Stimulated activated CD8-positive, alpha-beta memory T cell treated with anti-CD3 and anti-CD28 coated beads, Interleukin-7, amount 100 ng/mL, for 48 hours (primary cell): ENCODE measurements around the gene DERA.
A peak's percentile ranks its signal among the peaks of the same experiment; 100 is the strongest.
"Not testable (repeated sequence)": the region's sequence is repeated elsewhere in the genome, so short reads cannot be mapped to it uniquely, and the experiment has no call there.

Experiments used
- DNase-seq, 2 donors: peaks; one replicate each; pipeline ENCODE4 v3.0.0-alpha.2; 2020; ENCODE audit warnings: low read depth in 1 of 2; ENCODE audit errors: extremely low read depth in 1 of 2

The DERA gene

DNA sequence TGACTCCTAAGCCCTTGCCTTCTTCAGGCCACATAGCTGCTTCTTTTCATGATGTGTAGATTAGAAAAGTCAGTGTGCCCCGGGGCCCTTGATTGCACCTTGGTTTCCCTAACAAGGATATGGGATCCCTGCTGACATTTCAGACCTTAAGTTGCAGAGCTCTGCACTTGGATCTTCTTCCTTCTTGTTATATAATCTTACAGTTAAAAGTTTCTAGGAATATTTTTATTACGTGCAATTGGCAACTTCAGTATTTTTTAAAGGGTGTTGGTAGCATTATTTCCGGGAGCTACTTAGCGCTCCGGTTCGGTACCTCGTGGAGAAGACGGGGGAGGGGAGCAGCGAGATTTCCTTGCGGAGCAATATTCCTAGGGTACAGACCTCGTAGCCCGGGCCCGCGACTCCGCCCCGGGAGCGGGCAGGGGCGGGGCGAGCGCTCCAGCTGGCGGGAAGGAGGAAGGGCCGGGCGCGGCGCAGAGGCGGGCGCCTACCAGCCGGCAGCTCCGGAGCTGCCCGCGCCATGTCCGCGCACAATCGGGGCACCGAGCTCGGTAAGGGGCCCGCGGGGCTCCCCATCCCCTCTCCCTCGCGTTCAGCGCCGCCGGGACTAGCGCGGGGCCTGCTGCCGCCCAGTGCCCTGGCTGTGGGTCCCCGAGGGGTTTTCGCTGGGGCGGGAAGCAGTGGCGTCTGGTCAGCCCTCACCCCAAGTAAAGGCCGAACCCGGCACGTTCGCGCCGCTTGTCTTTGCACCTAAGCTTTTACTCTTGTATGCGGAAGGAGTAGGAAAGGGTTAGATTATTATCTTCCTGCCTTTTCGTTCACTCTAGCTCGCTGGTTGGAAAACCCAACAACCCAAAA is at the start of gene DERA:
Gene DERA, plus strand, starts transcription at position 469 of the 858 bp plus-strand sequence. Its CDS starts 52 bp downstream, at position 521.
- peak; percentile 38 to 49 for DNase-seq

- no peak for DNase-seq
Observed at GRCh38 chr12:15861404-15861803, 49.7 kb upstream of the DERA start.

DNA sequence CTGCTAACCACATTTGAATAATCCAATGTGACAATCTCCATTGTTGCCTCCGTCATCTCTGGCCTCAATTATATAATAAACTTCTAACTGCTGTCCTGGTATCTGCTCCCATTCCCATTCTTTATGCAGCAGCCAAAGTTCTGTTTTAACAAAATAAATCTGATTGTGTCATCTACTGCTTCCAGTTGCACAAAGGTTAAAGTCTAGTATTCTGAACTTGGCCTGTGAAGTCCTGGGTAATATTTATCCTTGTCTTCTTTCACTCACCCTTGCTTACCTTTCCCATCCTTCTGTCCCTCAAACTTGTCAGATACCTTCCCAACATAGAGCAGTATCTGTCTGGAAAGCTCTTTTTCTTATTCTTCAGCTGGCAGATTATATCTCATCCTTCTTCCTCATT is 48.3 kb upstream of the DERA start:
- DNase-seq, result no peak

- DNase-seq, result no peak
Observed at GRCh38 chr12:15863372-15863771, 47.8 kb upstream of the DERA start.

GRCh38 chr12:15863984-15864383 is 47.1 kb upstream of the DERA start:
- DNase-seq, result no peak

GRCh38 chr12:15868186-15868585 is 42.9 kb upstream of the DERA start:
- no peak for DNase-seq

- no peak for DNase-seq
Observed at GRCh38 chr12:15873556-15873955, 37.6 kb upstream of the DERA start.

GRCh38 chr12:15874556-15875145 is 36.5 kb upstream of the DERA start:
- not testable (repeated sequence) for DNase-seq

GRCh38 chr12:15875863-15876262 is 35.3 kb upstream of the DERA start:
- DNase-seq, result no peak

DNA sequence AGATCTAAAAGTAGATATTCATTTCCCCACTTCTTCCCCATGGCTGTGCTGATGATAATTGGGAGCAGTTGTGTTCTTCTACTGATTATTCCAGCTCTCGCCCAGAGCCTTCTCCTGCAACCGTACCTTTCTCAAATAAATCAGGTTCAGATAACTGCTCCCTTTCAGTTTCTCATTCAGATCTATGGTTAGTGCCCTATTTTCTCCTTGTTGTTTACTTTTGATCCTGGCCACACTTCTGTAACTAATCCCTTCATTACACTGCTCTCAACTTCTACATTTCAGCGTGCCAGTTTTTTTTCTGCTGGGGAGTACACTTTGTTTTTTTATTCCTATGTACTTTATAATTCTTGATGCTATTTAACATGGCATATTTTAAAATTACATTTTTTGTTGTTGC is 31.7 kb upstream of the DERA start:
- DNase-seq, result no peak

DNA sequence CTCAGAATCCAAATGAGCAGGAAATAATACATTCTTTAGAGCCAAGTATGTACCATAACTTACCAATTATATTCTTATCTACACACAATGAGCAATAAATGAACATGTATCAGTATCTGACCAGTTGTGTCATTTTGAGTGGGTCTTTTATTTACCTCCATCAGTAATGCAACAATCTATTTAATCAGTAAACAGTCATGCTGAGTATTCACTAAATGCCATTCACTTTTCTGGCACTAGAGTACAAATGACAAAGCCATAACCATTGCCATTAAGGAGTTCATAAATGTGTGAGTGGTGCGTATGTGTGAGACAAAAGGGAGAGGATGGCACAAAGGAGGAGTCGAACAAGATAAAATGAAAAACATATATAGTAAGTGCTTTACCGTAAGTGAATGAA is 30.4 kb upstream of the DERA start:
- no peak for DNase-seq

GRCh38 chr12:15882118-15882971 is 28.8 kb upstream of the DERA start, which contains the start of gene STRAP:
Gene STRAP, plus strand, starts transcription at chr12:15882387. Its CDS starts 321 bp downstream, at chr12:15882708.
- peak; percentile 87 to 90 for DNase-seq

- DNase-seq, result no peak
Observed at GRCh38 chr12:15883536-15883935, 27.6 kb upstream of the DERA start.

- no peak for DNase-seq
Observed at GRCh38 chr12:15886372-15887042, 24.6 kb upstream of the DERA start.

- DNase-seq, result no peak
Observed at GRCh38 chr12:15887043-15887817, 23.9 kb upstream of the DERA start.

GRCh38 chr12:15892645-15893259 is 18.4 kb upstream of the DERA start:
- no peak for DNase-seq

GRCh38 chr12:15893260-15893659 is 17.9 kb upstream of the DERA start:
- DNase-seq, result no peak

DNA sequence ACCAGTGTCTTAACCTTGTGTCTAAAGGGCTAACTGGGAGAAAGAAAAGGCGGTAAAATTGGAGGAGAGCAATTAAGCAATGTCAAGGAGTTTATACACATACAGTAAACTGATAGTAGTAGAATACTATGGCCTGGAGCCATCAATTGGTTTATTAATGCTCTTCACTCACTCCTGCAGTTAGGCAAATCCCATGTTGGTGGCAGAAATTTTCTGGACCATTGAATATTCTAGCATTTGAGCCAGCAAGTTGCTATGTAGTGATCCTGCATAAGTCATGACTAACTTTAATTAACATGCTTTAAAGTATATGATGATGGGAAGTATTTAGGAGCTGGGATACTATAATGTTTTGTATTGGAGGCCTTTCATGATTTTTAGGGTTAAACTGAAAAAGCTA is 14.3 kb upstream of the DERA start:
- no peak for DNase-seq

DNA sequence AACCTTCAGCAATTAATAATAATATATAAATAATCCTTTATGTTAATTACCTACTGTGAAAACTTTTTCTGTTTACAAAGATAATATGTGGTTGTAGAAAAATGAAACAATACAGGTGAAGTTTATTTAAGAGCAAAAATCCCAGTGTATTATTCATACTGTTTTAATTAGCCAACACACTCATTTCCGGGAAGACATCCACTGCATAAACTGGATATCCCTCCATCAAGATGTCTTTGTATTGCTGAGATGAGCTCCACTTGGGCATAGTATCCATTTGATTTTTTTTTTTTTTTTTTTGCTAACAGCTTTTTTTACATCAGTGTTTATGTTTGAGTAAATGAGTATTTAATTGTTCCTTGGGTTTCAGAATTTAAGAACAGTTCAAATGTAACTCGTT is 13.7 kb upstream of the DERA start:
- DNase-seq, result no peak
